GM18511 (cell line): ENCODE results near the gene ZNF157.
"Not testable (repeated sequence)": the region's sequence is repeated elsewhere in the genome, so short reads cannot be mapped to it uniquely, and the experiment has no call there.

Experiments used
- ATAC-seq: cut with Tn5 transposase; IDR thresholded peaks from one replicate; pipeline ENCODE4 v1.9.1; 2021; ENCODE audit warnings: mild to moderate bottlenecking, moderate library complexity; ENCODE audit not compliant: unreplicated experiment

ZNF157 gene

GRCh38 chrX:47370278-47370677 lies at the start of gene ZNF157:
Gene ZNF157 (plus strand): TSS chrX:47370578. CDS start chrX:47370669, 91 bp downstream.
- ATAC-seq, result no peak

- ATAC-seq, result no peak
Measured at GRCh38 chrX:47321386-47321785, 49.0 kb upstream of the ZNF157 start.

GRCh38 chrX:47321823-47322371 lies 48.5 kb upstream of the ZNF157 start:
- ATAC-seq, result no peak

- no peak for ATAC-seq
Measured at GRCh38 chrX:47327902-47328301, 42.5 kb upstream of the ZNF157 start.

GRCh38 chrX:47332729-47333128 lies 37.6 kb upstream of the ZNF157 start:
- ATAC-seq, result not testable (repeated sequence)

GRCh38 chrX:47351706-47352105 lies 18.7 kb upstream of the ZNF157 start:
- ATAC-seq, result no peak

GRCh38 chrX:47358387-47359065 lies 11.9 kb upstream of the ZNF157 start:
- no peak for ATAC-seq

- ATAC-seq, result no peak
Measured at GRCh38 chrX:47360423-47361179, 9.8 kb upstream of the ZNF157 start.

- peak; percentile 90 for ATAC-seq
Measured at GRCh38 chrX:47361538-47362511, 8.6 kb upstream of the ZNF157 start.

GRCh38 chrX:47366041-47366722 lies 4.2 kb upstream of the ZNF157 start:
- no peak for ATAC-seq

- ATAC-seq, result no peak
Measured at GRCh38 chrX:47373198-47373597, 2.8 kb downstream of the ZNF157 start.

GRCh38 chrX:47380268-47380667 lies 9.9 kb downstream of the ZNF157 start:
- no peak for ATAC-seq

GRCh38 chrX:47380837-47381236 lies 10.5 kb downstream of the ZNF157 start:
- not testable (repeated sequence) for ATAC-seq

- no peak for ATAC-seq
Measured at GRCh38 chrX:47384502-47384901, 14.1 kb downstream of the ZNF157 start.

- no peak for ATAC-seq
Measured at GRCh38 chrX:47390780-47391179, 20.4 kb downstream of the ZNF157 start.

- no peak for ATAC-seq
Measured at GRCh38 chrX:47413179-47413594, 42.8 kb downstream of the ZNF157 start.

GRCh38 chrX:47420265-47420664 lies 49.9 kb downstream of the ZNF157 start:
- ATAC-seq, result no peak

GRCh38 chrX:47420962-47421361 lies 50.6 kb downstream of the ZNF157 start:
- ATAC-seq, result no peak

GRCh38 chrX:47422444-47422843 lies 52.1 kb downstream of the ZNF157 start:
- ATAC-seq, result no peak

GRCh38 chrX:47430925-47431324 lies 60.5 kb downstream of the ZNF157 start:
- ATAC-seq, result no peak
